ENCODE results near the gene TNFSF12. TPM values are rescaled to one million over a fixed set of nuclear protein-coding genes. Genes with fewer than 3 reads are reported as not detected.
"Not testable (repeated sequence)": the region's sequence is repeated elsewhere in the genome, so short reads cannot be mapped to it uniquely, and the experiment has no call there.

The TNFSF12 gene
- polyA plus RNA-seq, 1 experiment: 27.1 TPM

GRCh38 chr17:7591596-7591995 lies 42.7 kb downstream of the TNFSF12 start:
- H3K9me3 ChIP-seq (ENCODE audit: control insufficient read depth, insufficient read depth, low read length): no peaks in the 10 kb centered on the region
- no peak for TF ChIP-seq CTCF (IDR thresholded peaks at IDR 0.05; ENCODE audit: low read depth, low read length)
- no peak overlapping the region for H3K4me3 ChIP-seq (ENCODE audit: low read depth, low read length)
- no peaks in the 10 kb centered on the region for H3K27me3 ChIP-seq (ENCODE audit: control insufficient read depth, insufficient read depth, low read length)
- no peak for DNase-seq (ENCODE audit: low read depth, low spot score)
- CTCF ChIA-PET: interaction anchor here (0.9 kb wide), 1 partner anchor 77 kb away, joined by 3 read pairs; no protein-coding TSS in a partner anchor
- no peak overlapping the region for H3K27ac ChIP-seq (ENCODE audit: low read depth, low read length)
- POLR2A ChIA-PET: no interaction called here

GRCh38 chr17:7592422-7593021 lies 43.7 kb downstream of the TNFSF12 start:
- Histone ChIP-seq H3K4me3 (ENCODE audit: low read depth, low read length) (no peak overlapping the region), H3K27ac (ENCODE audit: low read depth, low read length) (no peak overlapping the region), H3K27me3 (ENCODE audit: control insufficient read depth, insufficient read depth, low read length) (no peaks in the 10 kb centered on the region), H3K9me3 (ENCODE audit: control insufficient read depth, insufficient read depth, low read length) (no peaks in the 10 kb centered on the region)
- TF ChIP-seq CTCF (IDR thresholded peaks at IDR 0.05; ENCODE audit: low read depth, low read length): no peak
- POLR2A ChIA-PET: interaction anchor here (0.6 kb wide), 1 partner anchor 115 kb away, joined by 3 read pairs; no protein-coding TSS in a partner anchor
- CTCF ChIA-PET: no interaction called here
- DNase-seq (ENCODE audit: low read depth, low spot score): no peak

- no peak for DNase-seq (ENCODE audit: low read depth, low spot score)
- ChIA-PET POLR2A (interaction anchor here (0.6 kb wide), 1 partner anchor 115 kb away, joined by 3 read pairs; no protein-coding TSS in a partner anchor), CTCF (no interaction called here)
- TF ChIP-seq CTCF (IDR thresholded peaks at IDR 0.05; ENCODE audit: low read depth, low read length): no peak
- H3K4me3 ChIP-seq (ENCODE audit: low read depth, low read length): no peak overlapping the region
- no peaks in the 10 kb centered on the region for H3K27me3 ChIP-seq (ENCODE audit: control insufficient read depth, insufficient read depth, low read length)
- no peaks in the 10 kb centered on the region for H3K9me3 ChIP-seq (ENCODE audit: control insufficient read depth, insufficient read depth, low read length)
- H3K27ac ChIP-seq (ENCODE audit: low read depth, low read length): no peak overlapping the region
Measured at GRCh38 chr17:7593296-7593695, 44.4 kb downstream of the TNFSF12 start.

GRCh38 chr17:7597561-7597960 lies 48.7 kb downstream of the TNFSF12 start:
- H3K27me3 ChIP-seq (ENCODE audit: control insufficient read depth, insufficient read depth, low read length); H3K27ac ChIP-seq (ENCODE audit: low read depth, low read length); DNase-seq (ENCODE audit: low read depth, low spot score); CTCF ChIA-PET; H3K9me3 ChIP-seq (ENCODE audit: control insufficient read depth, insufficient read depth, low read length); H3K4me3 ChIP-seq (ENCODE audit: low read depth, low read length): not testable (repeated sequence)
- POLR2A ChIA-PET: interaction anchor here (0.7 kb wide), 1 partner anchor 545 kb away, joined by 4 read pairs; no protein-coding TSS in a partner anchor

GRCh38 chr17:7606280-7606679 lies 57.4 kb downstream of the TNFSF12 start:
- ChIA-PET CTCF (interaction anchor here (0.5 to 1.2 kb wide), 2 partner anchors 82 to 290 kb away, joined by 5 to 6 read pairs; partner anchors contain the start of gene WRAP53), POLR2A (no interaction called here)
- no peaks in the 10 kb centered on the region for H3K27me3 ChIP-seq (ENCODE audit: control insufficient read depth, insufficient read depth, low read length)
- H3K27ac ChIP-seq (ENCODE audit: low read depth, low read length): no peak overlapping the region
- no peak for TF ChIP-seq CTCF (IDR thresholded peaks at IDR 0.05; ENCODE audit: low read depth, low read length)
- no peaks in the 10 kb centered on the region for H3K9me3 ChIP-seq (ENCODE audit: control insufficient read depth, insufficient read depth, low read length)
- DNase-seq (ENCODE audit: low read depth, low spot score): no peak
- no peak overlapping the region for H3K4me3 ChIP-seq (ENCODE audit: low read depth, low read length)

Small RNA genes within 50 kb of the gene (small RNA-seq; reads per million reads assigned to genes)
- gene CD68 (ENCODE audit: insufficient read length, low read depth) (not detected), gene RF00019 (ENCODE audit: insufficient read length, low read depth) (not detected), gene SNORA48 (ENCODE audit: insufficient read length, low read depth) (not detected), gene SNORD10 (ENCODE audit: insufficient read length, low read depth) (not detected)

Other genes starting within 250 kb of the TNFSF12 start
- 466 and 469 TPM in 2 replicates for gene EIF5A, start 241.4 kb upstream of the TNFSF12 start, polyA plus RNA-seq (2011; rRNA removed)
- 21.5 and 22.2 TPM in 2 replicates for gene GPS2, start 233.7 kb upstream of the TNFSF12 start, polyA plus RNA-seq (2011; rRNA removed)
- gene NEURL4, start 219.7 kb upstream of the TNFSF12 start, polyA plus RNA-seq (2011; rRNA removed): 7.3 and 9.6 TPM in 2 replicates
- gene ACAP1, start 212.5 kb upstream of the TNFSF12 start, polyA plus RNA-seq (2011; rRNA removed): 0.35 and 0.74 TPM in 2 replicates
- gene KCTD11, start 196.9 kb upstream of the TNFSF12 start, polyA plus RNA-seq (2011; rRNA removed): 12.1 and 13.8 TPM in 2 replicates
- gene TMEM95, start 193.9 kb upstream of the TNFSF12 start, polyA plus RNA-seq (2011; rRNA removed): not detected in 2 replicates
- 0.22 and 0.25 TPM in 2 replicates for gene TNK1, start 168.0 kb upstream of the TNFSF12 start, polyA plus RNA-seq (2011; rRNA removed)
- 35.2 and 53.0 TPM in 2 replicates for gene PLSCR3, start 154.5 kb upstream of the TNFSF12 start, polyA plus RNA-seq (2011; rRNA removed)
- 83.8 and 104 TPM in 2 replicates for gene TMEM256, start 145.0 kb upstream of the TNFSF12 start, polyA plus RNA-seq (2011; rRNA removed)
- gene NLGN2, start 141.2 kb upstream of the TNFSF12 start, polyA plus RNA-seq (2011; rRNA removed): 8.9 and 12.4 TPM in 2 replicates
- not detected in 2 replicates for gene SPEM1, start 128.7 kb upstream of the TNFSF12 start, polyA plus RNA-seq (2011; rRNA removed)
- gene SPEM2, start 123.4 kb upstream of the TNFSF12 start, polyA plus RNA-seq (2011; rRNA removed): not detected in 2 replicates
- gene SPEM3, start 120.2 kb upstream of the TNFSF12 start, polyA plus RNA-seq (2011; rRNA removed): not detected in 2 replicates
- 1.0 and 1.1 TPM in 2 replicates for gene TMEM102, start 113.6 kb upstream of the TNFSF12 start, polyA plus RNA-seq (2011; rRNA removed)
- 0.58 and 0.63 TPM in 2 replicates for gene FGF11, start 109.5 kb upstream of the TNFSF12 start, polyA plus RNA-seq (2011; rRNA removed)
- gene CHRNB1, start 104.0 kb upstream of the TNFSF12 start, polyA plus RNA-seq (2011; rRNA removed): 5.3 and 6.3 TPM in 2 replicates
- 18.8 and 22.3 TPM in 2 replicates for gene ZBTB4, start 69.4 kb upstream of the TNFSF12 start, polyA plus RNA-seq (2011; rRNA removed)
- gene SLC35G6, start 67.6 kb upstream of the TNFSF12 start, polyA plus RNA-seq (2011; rRNA removed): not detected in 2 replicates
- gene POLR2A, start 64.7 kb upstream of the TNFSF12 start, polyA plus RNA-seq (2011; rRNA removed): 18.4 and 35.0 TPM in 2 replicates
- gene TNFSF13, start 9.7 kb downstream of the TNFSF12 start, polyA plus RNA-seq (2011; rRNA removed): 0.83 and 1.0 TPM in 2 replicates
- 67.6 and 73.4 TPM in 2 replicates for gene SENP3, start 12.9 kb downstream of the TNFSF12 start, polyA plus RNA-seq (2011; rRNA removed)
- 34.1 and 39.6 TPM in 2 replicates for gene CD68, start 30.6 kb downstream of the TNFSF12 start, polyA plus RNA-seq (2011; rRNA removed)
- 128 and 131 TPM in 2 replicates for gene MPDU1, start 34.8 kb downstream of the TNFSF12 start, polyA plus RNA-seq (2011; rRNA removed)
- 0.24 and 0.29 TPM in 2 replicates for gene SOX15, start 41.0 kb downstream of the TNFSF12 start, polyA plus RNA-seq (2011; rRNA removed)
- gene FXR2, start 65.8 kb downstream of the TNFSF12 start, polyA plus RNA-seq (2011; rRNA removed): 24.6 and 29.4 TPM in 2 replicates
- 54.1 and 61.5 TPM in 2 replicates for gene SAT2, start 78.8 kb downstream of the TNFSF12 start, polyA plus RNA-seq (2011; rRNA removed)
- 0.35 and 0.50 TPM in 2 replicates for gene SHBG, start 81.1 kb downstream of the TNFSF12 start, polyA plus RNA-seq (2011; rRNA removed)
- 0.05 and 0.11 TPM in 2 replicates for gene ATP1B2, start 101.9 kb downstream of the TNFSF12 start, polyA plus RNA-seq (2011; rRNA removed)
- 40.7 and 48.9 TPM in 2 replicates for gene TP53, start 138.4 kb downstream of the TNFSF12 start, polyA plus RNA-seq (2011; rRNA removed)
- gene WRAP53, start 139.4 kb downstream of the TNFSF12 start, polyA plus RNA-seq (2011; rRNA removed): 4.1 and 4.5 TPM in 2 replicates
- gene EFNB3, start 156.1 kb downstream of the TNFSF12 start, polyA plus RNA-seq (2011; rRNA removed): 7.2 and 7.7 TPM in 2 replicates
- gene DNAH2, start 168.7 kb downstream of the TNFSF12 start, polyA plus RNA-seq (2011; rRNA removed): 0.04 and 0.06 TPM in 2 replicates